ENCODE results near the gene NFKBIE. TPM values are rescaled to one million over a fixed set of nuclear protein-coding genes. Genes with fewer than 3 reads are reported as not detected.

Gene NFKBIE
- polyA plus RNA-seq, 4 donors: 7.6 to 13.5 (median 9.7) TPM

GRCh38 chr6:44272999-44273566 is 7.7 kb upstream of the NFKBIE start:
- no peak for FAIRE-seq
- Histone ChIP-seq H3K4me3 (ENCODE audit: low read depth in 1 of 3, low read length in 3 of 3) (no peak overlapping the region), H3K27ac (ENCODE audit: low read depth in 1 of 3, low read length in 2 of 3) (no peak overlapping the region), H3K36me3 (ENCODE audit: control insufficient read depth in 3 of 3, insufficient read depth in 2 of 3, low read depth in 1 of 3, low read length in 3 of 3) (no peaks in the 10 kb centered on the region), H3K27me3 (ENCODE audit: control insufficient read depth in 3 of 3, insufficient read depth in 3 of 3, low read length in 3 of 3) (peaks cover 23 to 88% (median 39%) of the 10 kb centered on the region in 3 donors), H3K4me1 (ENCODE audit: control insufficient read depth in 3 of 3, insufficient read depth in 2 of 3, low read depth in 1 of 3, low read length in 2 of 3) (no peaks in the 10 kb centered on the region), H3K9me3 (ENCODE audit: control insufficient read depth in 2 of 2, insufficient read depth in 1 of 2, low read depth in 1 of 2, low read length in 1 of 2) (peaks cover 0 to 2% of the 10 kb centered on the region in 2 donors)
- DNase-seq: no peak
- 78 to 87% (median 79%) methylated on average over 23 of the region's 23 CpGs for WGBS, 3 donors

- WGBS, 3 donors: 68 to 85% (median 82%) methylated on average over 3 of the region's 3 CpGs
- no peak overlapping the region for H3K4me3 ChIP-seq (ENCODE audit: low read depth in 1 of 3, low read length in 3 of 3)
- peaks cover 23 to 82% (median 34%) of the 10 kb centered on the region in 3 donors for H3K27me3 ChIP-seq (ENCODE audit: control insufficient read depth in 3 of 3, insufficient read depth in 3 of 3, low read length in 3 of 3)
- H3K9me3 ChIP-seq (ENCODE audit: control insufficient read depth in 2 of 2, insufficient read depth in 1 of 2, low read depth in 1 of 2, low read length in 1 of 2): peaks cover 0 to 2% of the 10 kb centered on the region in 2 donors
- no peak for DNase-seq
- no peak overlapping the region for H3K27ac ChIP-seq (ENCODE audit: low read depth in 1 of 3, low read length in 2 of 3)
- no peaks in the 10 kb centered on the region for H3K36me3 ChIP-seq (ENCODE audit: control insufficient read depth in 3 of 3, insufficient read depth in 2 of 3, low read depth in 1 of 3, low read length in 3 of 3)
- no peaks in the 10 kb centered on the region for H3K4me1 ChIP-seq (ENCODE audit: control insufficient read depth in 3 of 3, insufficient read depth in 2 of 3, low read depth in 1 of 3, low read length in 2 of 3)
- no peak for FAIRE-seq
Observed at GRCh38 chr6:44272529-44272928, 7.2 kb upstream of the NFKBIE start.

- DNase-seq (no peak), FAIRE-seq (no peak)
- Histone ChIP-seq H3K4me3 (ENCODE audit: low read depth in 1 of 3, low read length in 3 of 3) (no peak overlapping the region), H3K36me3 (ENCODE audit: control insufficient read depth in 3 of 3, insufficient read depth in 2 of 3, low read depth in 1 of 3, low read length in 3 of 3) (no peaks in the 10 kb centered on the region), H3K4me1 (ENCODE audit: control insufficient read depth in 3 of 3, insufficient read depth in 2 of 3, low read depth in 1 of 3, low read length in 2 of 3) (no peaks in the 10 kb centered on the region), H3K27me3 (ENCODE audit: control insufficient read depth in 3 of 3, insufficient read depth in 3 of 3, low read length in 3 of 3) (peaks cover 23 to 76% (median 32%) of the 10 kb centered on the region in 3 donors), H3K9me3 (ENCODE audit: control insufficient read depth in 2 of 2, insufficient read depth in 1 of 2, low read depth in 1 of 2, low read length in 1 of 2) (peaks cover 0 to 2% of the 10 kb centered on the region in 2 donors), H3K27ac (ENCODE audit: low read depth in 1 of 3, low read length in 2 of 3) (no peak overlapping the region)
- 64 to 71% (median 70%) methylated on average over 3 of the region's 3 CpGs for WGBS, 3 donors
Observed at GRCh38 chr6:44271914-44272313, 6.6 kb upstream of the NFKBIE start.

- peaks cover 18 to 71% (median 27%) of the 10 kb centered on the region in 3 donors for H3K27me3 ChIP-seq (ENCODE audit: control insufficient read depth in 3 of 3, insufficient read depth in 3 of 3, low read length in 3 of 3)
- 61 to 85% (median 78%) methylated on average over 6 of the region's 6 CpGs for WGBS, 3 donors
- peaks cover 0 to 2% of the 10 kb centered on the region in 2 donors for H3K9me3 ChIP-seq (ENCODE audit: control insufficient read depth in 2 of 2, insufficient read depth in 1 of 2, low read depth in 1 of 2, low read length in 1 of 2)
- FAIRE-seq (no peak), DNase-seq (no peak)
- no peak overlapping the region for H3K27ac ChIP-seq (ENCODE audit: low read depth in 1 of 3, low read length in 2 of 3)
- H3K4me3 ChIP-seq (ENCODE audit: low read depth in 1 of 3, low read length in 3 of 3): no peak overlapping the region
- no peaks in the 10 kb centered on the region for H3K36me3 ChIP-seq (ENCODE audit: control insufficient read depth in 3 of 3, insufficient read depth in 2 of 3, low read depth in 1 of 3, low read length in 3 of 3)
- H3K4me1 ChIP-seq (ENCODE audit: control insufficient read depth in 3 of 3, insufficient read depth in 2 of 3, low read depth in 1 of 3, low read length in 2 of 3): no peaks in the 10 kb centered on the region
Observed at GRCh38 chr6:44271406-44271723, 6.0 kb upstream of the NFKBIE start.

- FAIRE-seq (no peak), DNase-seq (peak in 1 of 2 donors; percentile 24)
- Histone ChIP-seq H3K36me3 (ENCODE audit: control insufficient read depth in 3 of 3, insufficient read depth in 2 of 3, low read depth in 1 of 3, low read length in 3 of 3) (no peaks in the 10 kb centered on the region), H3K27me3 (ENCODE audit: control insufficient read depth in 3 of 3, insufficient read depth in 3 of 3, low read length in 3 of 3) (peaks cover 17 to 68% (median 27%) of the 10 kb centered on the region in 3 donors), H3K27ac (ENCODE audit: low read depth in 1 of 3, low read length in 2 of 3) (no peak overlapping the region), H3K4me3 (ENCODE audit: low read depth in 1 of 3, low read length in 3 of 3) (peak overlapping the region in 1 of 3 donors; percentile 39), H3K9me3 (ENCODE audit: control insufficient read depth in 2 of 2, insufficient read depth in 1 of 2, low read depth in 1 of 2, low read length in 1 of 2) (peaks cover 0 to 2% of the 10 kb centered on the region in 2 donors), H3K4me1 (ENCODE audit: control insufficient read depth in 3 of 3, insufficient read depth in 2 of 3, low read depth in 1 of 3, low read length in 2 of 3) (no peaks in the 10 kb centered on the region)
- 2 to 4% (median 3%) methylated on average over 25 to 85 of the region's 90 CpGs for WGBS, 3 donors
Observed at GRCh38 chr6:44270526-44271405, 5.4 kb upstream of the NFKBIE start.

- Histone ChIP-seq H3K27ac (ENCODE audit: low read depth in 1 of 3, low read length in 2 of 3) (no peak within 1 kb of the TSS), H3K4me1 (ENCODE audit: control insufficient read depth in 3 of 3, insufficient read depth in 2 of 3, low read depth in 1 of 3, low read length in 2 of 3) (no peaks in the 10 kb centered on the region), H3K36me3 (ENCODE audit: control insufficient read depth in 3 of 3, insufficient read depth in 2 of 3, low read depth in 1 of 3, low read length in 3 of 3) (no peaks in the 10 kb centered on the region), H3K9me3 (ENCODE audit: control insufficient read depth in 2 of 2, insufficient read depth in 1 of 2, low read depth in 1 of 2, low read length in 1 of 2) (peaks cover 0 to 2% of the 10 kb centered on the region in 2 donors), H3K27me3 (ENCODE audit: control insufficient read depth in 3 of 3, insufficient read depth in 3 of 3, low read length in 3 of 3) (peaks cover 12 to 61% (median 22%) of the 10 kb centered on the region in 3 donors), H3K4me3 (ENCODE audit: low read depth in 1 of 3, low read length in 3 of 3) (peak within 1 kb of the TSS in 1 of 3 donors; percentile 39)
- FAIRE-seq (no peak), DNase-seq (no peak)
- WGBS, 3 donors: 16 to 40% (median 18%) methylated on average over 12 to 27 of the region's 29 CpGs
Observed at GRCh38 chr6:44269921-44270525, 4.7 kb upstream of the NFKBIE start, which contains the start of gene TMEM151B. TSS of gene TMEM151B (plus strand) at chr6:44270450. CDS start at chr6:44270743, 293 bp downstream.

GRCh38 chr6:44269178-44269920 is 4.0 kb upstream of the NFKBIE start:
- H3K36me3 ChIP-seq (ENCODE audit: control insufficient read depth in 3 of 3, insufficient read depth in 2 of 3, low read depth in 1 of 3, low read length in 3 of 3): no peaks in the 10 kb centered on the region
- peaks cover 11 to 56% (median 22%) of the 10 kb centered on the region in 3 donors for H3K27me3 ChIP-seq (ENCODE audit: control insufficient read depth in 3 of 3, insufficient read depth in 3 of 3, low read length in 3 of 3)
- no peak overlapping the region for H3K27ac ChIP-seq (ENCODE audit: low read depth in 1 of 3, low read length in 2 of 3)
- H3K4me1 ChIP-seq (ENCODE audit: control insufficient read depth in 3 of 3, insufficient read depth in 2 of 3, low read depth in 1 of 3, low read length in 2 of 3): peaks cover 0 to 4% (median 2%) of the 10 kb centered on the region in 3 donors
- DNase-seq (no peak), FAIRE-seq (no peak)
- H3K9me3 ChIP-seq (ENCODE audit: control insufficient read depth in 2 of 2, insufficient read depth in 1 of 2, low read depth in 1 of 2, low read length in 1 of 2): peaks cover 0 to 2% of the 10 kb centered on the region in 2 donors
- WGBS, 3 donors: 40 to 74% (median 71%) methylated on average over 1 of the region's 1 CpG
- H3K4me3 ChIP-seq (ENCODE audit: low read depth in 1 of 3, low read length in 3 of 3): no peak overlapping the region
